ENCODE measurements around the gene HS2ST1.
"Not testable (repeated sequence)": the region's sequence is repeated elsewhere in the genome, so short reads cannot be mapped to it uniquely, and the experiment has no call there.

The HS2ST1 gene

DNA sequence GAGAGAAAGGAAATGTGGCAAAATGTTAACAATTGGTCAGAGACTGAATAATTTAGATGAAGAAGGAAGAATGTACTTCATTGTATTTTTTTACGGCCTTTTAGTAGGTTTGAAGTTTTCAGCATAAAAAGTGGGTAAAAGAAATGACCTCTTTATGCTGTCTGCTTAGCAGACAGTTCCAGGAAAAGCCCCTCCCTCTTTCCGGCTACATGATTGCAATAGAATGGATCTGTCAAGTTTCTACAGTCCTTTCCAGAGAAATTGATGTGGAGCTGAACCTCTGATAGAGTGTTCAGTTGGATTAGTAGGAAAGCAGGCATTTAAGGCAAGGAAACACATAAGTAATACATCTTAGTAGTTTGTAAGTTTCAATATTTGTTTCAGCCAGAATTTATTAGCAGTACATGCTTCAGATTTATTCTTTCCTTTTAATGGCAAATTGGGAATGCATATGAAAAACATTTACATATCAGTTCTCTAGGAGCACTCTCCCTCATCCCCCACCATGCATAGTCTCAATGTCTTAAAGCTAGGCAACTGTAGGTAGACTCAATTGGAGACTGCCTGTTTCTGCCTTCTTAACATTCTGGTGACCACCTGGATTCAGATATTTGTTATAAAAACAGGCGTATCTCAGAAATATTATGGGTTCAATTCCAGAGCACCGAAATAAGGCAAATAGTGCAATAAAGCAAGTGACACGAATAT, 36.4 kb downstream of the HS2ST1 start:
- DNase-seq (ENCODE audit: low read depth) = no peak
- no peak overlapping the region for H3K4me3 ChIP-seq (ENCODE audit: low read depth, low read length)
- TF ChIP-seq CTCF (IDR thresholded peaks at IDR 0.05; ENCODE audit: insufficient read depth, low read depth, low read length, missing control alignments) = no peak

DNA sequence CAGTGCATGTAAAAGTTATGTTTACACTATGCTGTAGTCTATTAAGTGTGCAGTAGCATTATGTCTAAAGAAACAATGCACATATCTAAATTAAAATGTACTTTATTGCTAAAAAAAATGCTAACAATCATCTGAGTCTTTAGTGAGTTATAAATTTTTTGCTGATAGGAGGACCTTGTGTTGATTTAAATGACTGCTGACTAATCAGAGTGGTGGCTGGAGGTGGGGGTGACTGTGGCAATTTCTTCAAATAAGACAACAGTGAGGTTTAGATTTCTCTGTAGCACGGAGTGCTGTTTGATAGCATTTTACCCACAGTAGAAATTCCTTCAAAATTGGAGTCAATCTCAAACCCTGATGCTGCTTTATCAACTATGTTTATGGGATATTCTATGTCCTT, 37.0 kb downstream of the HS2ST1 start:
- no peak for DNase-seq (ENCODE audit: low read depth)
- H3K4me3 ChIP-seq (ENCODE audit: low read depth, low read length) = no peak overlapping the region
- no peak for TF ChIP-seq CTCF (IDR thresholded peaks at IDR 0.05; ENCODE audit: insufficient read depth, low read depth, low read length, missing control alignments)

DNA sequence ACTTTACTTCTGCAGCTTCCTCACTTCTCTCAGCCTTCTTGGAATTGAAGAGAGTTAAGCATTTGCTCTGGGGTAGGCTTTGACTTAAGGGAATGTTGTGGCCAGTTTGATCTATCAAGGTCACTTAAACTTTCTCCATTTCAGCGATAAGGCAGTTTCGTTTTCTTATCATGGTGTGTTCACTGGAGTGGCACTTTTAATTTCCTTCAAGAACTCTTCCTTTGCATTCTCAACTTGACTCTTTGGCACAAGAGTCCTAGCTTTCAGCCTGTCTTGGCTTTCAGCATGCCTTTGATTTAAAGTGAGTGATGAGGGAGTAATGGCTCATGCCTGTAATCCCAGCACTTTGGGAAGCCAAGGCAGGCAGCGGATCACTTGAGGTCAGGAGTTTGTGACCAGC, 38.7 kb downstream of the HS2ST1 start:
- no peak for TF ChIP-seq CTCF (IDR thresholded peaks at IDR 0.05; ENCODE audit: insufficient read depth, low read depth, low read length, missing control alignments)
- peak; percentile 17 for DNase-seq (ENCODE audit: low read depth)
- no peak overlapping the region for H3K4me3 ChIP-seq (ENCODE audit: low read depth, low read length)

GRCh38 chr1:86955678-86956077, 41.2 kb downstream of the HS2ST1 start:
- no peak for DNase-seq (ENCODE audit: low read depth)
- no peak overlapping the region for H3K4me3 ChIP-seq (ENCODE audit: low read depth, low read length)
- TF ChIP-seq CTCF (IDR thresholded peaks at IDR 0.05; ENCODE audit: insufficient read depth, low read depth, low read length, missing control alignments) = no peak

- no peak for TF ChIP-seq CTCF (IDR thresholded peaks at IDR 0.05; ENCODE audit: insufficient read depth, low read depth, low read length, missing control alignments)
- H3K4me3 ChIP-seq (ENCODE audit: low read depth, low read length) = no peak overlapping the region
- no peak for DNase-seq (ENCODE audit: low read depth)
Measured at GRCh38 chr1:86956221-86956620, 41.8 kb downstream of the HS2ST1 start.

GRCh38 chr1:86957221-86957620, 42.8 kb downstream of the HS2ST1 start:
- no peak for TF ChIP-seq CTCF (IDR thresholded peaks at IDR 0.05; ENCODE audit: insufficient read depth, low read depth, low read length, missing control alignments)
- no peak overlapping the region for H3K4me3 ChIP-seq (ENCODE audit: low read depth, low read length)
- no peak for DNase-seq (ENCODE audit: low read depth)

GRCh38 chr1:86960548-86960947, 46.1 kb downstream of the HS2ST1 start:
- no peak for TF ChIP-seq CTCF (IDR thresholded peaks at IDR 0.05; ENCODE audit: insufficient read depth, low read depth, low read length, missing control alignments)
- no peak overlapping the region for H3K4me3 ChIP-seq (ENCODE audit: low read depth, low read length)
- DNase-seq (ENCODE audit: low read depth) = no peak

- not testable (repeated sequence) for DNase-seq (ENCODE audit: low read depth); H3K4me3 ChIP-seq (ENCODE audit: low read depth, low read length)
Measured at GRCh38 chr1:86963841-86964240, 49.4 kb downstream of the HS2ST1 start.
